Stimulated activated CD8-positive, alpha-beta memory T cell treated with anti-CD3 and anti-CD28 coated beads, Interleukin-7, amount 100 ng/mL, for 1 hour (primary cell): ENCODE measurements around the gene ZNF628.
A peak's percentile ranks its signal among the peaks of the same experiment; 100 is the strongest.

ENCODE experiments used
- DNase-seq, 2 donors: peaks; one replicate each; pipeline ENCODE4 v3.0.0-alpha.2; 2020; ENCODE audit warnings: low read depth in 2 of 2

The ZNF628 gene

GRCh38 chr19:55465460-55466240 is 10.8 kb upstream of the ZNF628 start:
- DNase-seq = no peak

GRCh38 chr19:55466241-55466614 is 10.2 kb upstream of the ZNF628 start:
- no peak for DNase-seq

DNA sequence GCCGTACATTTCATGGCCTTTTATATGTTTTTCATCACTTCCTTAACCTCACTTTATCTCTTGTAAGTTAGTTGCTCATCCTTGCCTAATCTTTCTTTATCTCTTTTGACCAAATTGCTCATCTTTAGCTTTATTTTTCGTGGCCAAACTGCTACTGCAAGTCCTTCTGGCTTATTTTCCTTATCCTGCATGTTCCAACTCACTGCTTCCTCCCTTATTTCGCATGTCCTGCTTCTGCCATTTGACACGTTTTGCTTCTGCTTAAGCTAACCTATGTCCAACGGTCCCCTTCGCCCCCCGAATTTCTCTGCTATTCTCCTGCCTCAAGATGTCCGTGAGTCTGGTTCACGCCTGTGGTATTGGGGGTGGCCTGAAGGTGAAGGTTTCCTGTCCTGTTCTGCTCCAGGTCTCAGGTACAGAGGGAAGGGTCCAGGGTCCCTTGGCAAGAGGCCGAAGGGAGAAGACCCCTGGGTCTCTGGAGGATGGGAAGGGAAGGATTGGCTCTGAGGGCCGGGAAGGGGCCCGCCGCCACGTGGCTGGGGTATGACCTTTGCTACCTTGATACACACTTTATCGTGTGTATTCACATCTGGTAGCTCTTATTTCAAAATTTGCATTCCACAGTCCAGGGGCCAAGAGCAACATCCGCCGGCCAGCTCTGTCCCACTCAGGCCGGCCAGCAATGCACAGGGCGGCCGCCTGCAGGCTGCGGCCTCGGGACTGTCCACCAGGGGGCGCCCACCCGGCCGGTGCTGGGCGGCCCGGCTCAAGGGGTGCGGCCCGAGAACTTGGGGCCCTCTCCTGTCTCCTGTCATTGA is 9.0 kb upstream of the ZNF628 start:
- DNase-seq = peak; percentile 46 to 55

DNA sequence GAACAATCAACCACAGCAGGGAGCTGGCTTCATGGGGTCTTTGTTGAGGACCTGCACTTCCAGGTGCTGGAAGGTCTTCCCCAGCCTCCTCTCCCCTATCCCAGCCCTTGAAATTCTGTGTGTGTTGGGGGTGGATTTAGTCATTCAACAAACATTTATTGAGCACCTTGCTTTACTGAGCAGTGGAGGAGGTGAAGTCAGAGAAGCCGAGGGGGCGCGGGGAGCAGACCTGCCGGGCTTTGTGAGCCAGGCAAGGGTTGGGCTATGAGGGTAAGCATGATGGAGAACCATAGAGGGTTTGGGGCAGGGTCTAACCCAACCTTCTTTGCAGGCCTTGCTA is 8.4 kb upstream of the ZNF628 start:
- no peak for DNase-seq

DNA sequence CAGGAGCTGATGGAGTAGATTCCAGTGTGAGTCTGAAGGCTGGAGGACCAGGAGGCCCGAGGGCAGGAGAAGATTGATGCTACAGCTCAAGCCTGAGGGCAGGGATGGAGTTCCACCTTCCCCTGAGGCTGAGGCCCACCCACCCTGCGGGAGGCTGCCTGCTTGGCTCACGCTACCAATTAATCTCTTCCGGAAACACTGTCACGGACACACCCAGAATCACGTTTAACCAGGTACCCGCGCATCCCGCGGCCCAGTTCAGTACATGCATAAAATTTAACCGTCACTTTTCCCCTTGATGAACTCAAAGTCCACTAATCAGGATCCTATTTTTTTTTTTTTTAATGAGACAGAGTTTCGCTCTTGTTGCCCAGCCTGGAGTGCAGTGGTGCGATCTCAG is 5.2 kb upstream of the ZNF628 start:
- no peak for DNase-seq

DNA sequence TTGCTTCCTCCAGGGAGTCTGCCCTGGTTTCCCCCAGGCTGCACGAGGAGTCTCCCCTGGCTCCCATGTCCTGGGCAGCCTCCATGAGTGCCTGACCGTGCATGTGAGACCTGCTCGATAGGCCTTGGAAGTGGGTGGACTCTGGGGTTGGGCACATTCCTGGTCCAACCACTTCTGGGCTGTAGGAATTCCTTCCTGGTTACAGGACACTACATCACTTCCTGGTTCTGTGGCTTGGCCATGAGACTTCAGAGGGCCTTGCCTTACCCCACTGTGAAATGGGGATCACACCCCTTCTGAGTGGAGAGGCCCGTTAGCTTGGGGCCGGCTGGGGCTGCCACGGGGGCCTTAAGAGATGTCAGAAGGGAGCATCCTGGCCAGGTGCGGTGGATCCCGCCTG is 4.0 kb upstream of the ZNF628 start:
- no peak for DNase-seq

DNA sequence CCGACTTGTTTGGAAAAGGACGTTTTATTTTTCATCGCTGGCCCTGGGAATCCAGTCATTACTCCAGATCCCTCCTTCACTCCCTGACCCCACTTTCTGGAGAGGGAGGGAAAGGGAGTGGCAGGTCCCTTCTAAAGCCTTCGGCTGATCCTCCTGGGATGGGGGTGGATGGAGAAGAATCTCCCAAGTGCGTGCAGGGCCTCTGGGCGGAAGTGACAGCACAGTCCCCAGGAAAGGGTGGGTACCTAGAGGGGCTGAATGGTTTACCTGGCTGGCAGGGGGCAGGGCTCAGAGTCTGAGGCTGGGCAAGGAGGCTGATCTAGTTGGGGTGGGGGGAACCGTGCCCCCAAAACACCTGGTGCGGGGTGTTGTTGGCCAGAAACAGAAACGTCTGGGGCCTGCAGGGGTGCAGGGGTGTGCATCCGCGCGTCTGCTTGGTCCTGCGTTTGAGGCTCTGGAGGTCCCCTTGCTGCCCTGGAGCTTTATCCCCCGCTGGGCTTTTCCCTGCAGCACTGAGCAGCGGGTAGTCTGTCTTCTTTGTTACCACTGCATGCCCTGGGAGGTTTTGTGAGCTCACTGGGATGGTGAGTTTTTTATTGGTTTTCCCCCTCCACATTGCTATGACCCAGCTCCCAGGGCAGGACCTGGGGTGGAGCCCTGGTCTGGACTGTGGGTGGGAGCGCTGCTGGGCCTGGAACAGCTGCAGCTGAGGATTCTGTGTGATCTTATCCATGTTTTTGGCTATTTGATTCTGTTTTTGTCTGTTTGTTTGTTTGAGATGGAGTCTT is 3.0 kb upstream of the ZNF628 start:
- DNase-seq = no peak

DNA sequence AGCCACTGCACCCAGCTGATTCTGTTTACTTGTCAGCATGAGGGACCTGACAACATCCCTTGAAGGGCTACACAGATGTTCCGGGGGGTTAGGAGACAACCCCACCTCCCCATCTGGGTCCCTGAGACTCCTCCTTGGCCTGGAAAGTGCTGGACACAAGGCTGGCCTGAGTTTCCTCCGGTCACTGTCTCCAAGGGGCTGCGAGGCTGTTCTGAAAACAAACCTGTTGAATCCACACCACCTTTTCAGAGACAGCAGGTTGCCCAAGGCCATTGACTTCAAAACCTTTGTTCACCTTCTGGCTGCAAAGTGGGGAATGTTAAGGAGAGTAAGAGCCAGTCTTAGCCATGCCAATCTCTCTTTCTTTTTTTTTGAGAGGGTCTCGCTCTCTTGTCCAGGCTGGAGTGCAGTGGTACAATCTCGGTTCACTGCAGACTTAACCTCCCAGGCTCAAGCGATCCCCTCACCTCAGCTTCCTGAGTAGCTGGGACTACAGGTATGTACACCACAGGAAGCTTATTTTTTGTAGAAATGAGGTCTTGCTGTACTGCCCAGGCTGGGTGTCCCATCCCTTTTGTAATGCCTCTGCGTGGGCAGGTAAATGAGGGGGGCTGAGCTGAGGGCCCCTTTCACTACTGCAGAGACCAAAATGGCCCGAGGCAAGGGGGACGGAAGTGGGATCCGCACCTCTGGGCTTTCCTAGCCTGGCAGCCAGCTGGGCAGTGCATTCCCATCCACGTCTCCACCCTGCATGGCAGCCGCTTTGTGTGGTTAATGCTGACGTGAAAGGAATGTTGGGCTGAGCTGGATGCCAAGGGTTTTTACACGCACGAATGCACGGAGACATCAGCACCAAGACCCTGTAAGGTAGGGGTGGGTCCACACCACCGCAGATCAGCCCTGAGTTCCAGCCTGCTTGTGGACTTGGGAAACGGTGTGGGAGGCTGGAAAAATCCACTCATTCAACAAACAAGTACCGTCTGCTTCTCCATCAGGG is 1.9 kb upstream of the ZNF628 start:
- no peak for DNase-seq

- DNase-seq = no peak
These were observed 1.5 kb downstream of the ZNF628 start for GRCh38 chr19:55477905-55478304.

DNA sequence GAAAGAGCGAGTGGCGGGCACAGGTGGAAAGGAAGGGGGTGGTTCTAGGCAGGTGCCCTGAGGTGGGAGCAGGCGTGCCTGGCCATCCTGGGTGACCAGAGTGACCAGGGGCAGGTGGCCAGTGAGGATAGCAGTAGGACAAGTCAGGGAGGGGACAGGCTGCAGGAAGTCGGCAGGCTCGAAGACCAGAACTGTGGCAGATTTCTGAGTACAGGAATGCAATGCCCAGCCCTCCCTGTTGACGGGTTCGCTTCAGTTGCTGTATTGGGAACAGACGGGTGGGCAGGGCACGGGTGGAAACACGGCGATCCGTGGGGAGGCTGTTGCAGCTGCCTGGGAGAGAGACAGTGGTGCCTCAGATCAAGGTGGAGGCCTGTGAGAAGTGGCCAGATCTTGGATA is 1.9 kb downstream of the ZNF628 start:
- no peak for DNase-seq

- DNase-seq = no peak
These were observed 2.6 kb downstream of the ZNF628 start for GRCh38 chr19:55479045-55479444.

DNA sequence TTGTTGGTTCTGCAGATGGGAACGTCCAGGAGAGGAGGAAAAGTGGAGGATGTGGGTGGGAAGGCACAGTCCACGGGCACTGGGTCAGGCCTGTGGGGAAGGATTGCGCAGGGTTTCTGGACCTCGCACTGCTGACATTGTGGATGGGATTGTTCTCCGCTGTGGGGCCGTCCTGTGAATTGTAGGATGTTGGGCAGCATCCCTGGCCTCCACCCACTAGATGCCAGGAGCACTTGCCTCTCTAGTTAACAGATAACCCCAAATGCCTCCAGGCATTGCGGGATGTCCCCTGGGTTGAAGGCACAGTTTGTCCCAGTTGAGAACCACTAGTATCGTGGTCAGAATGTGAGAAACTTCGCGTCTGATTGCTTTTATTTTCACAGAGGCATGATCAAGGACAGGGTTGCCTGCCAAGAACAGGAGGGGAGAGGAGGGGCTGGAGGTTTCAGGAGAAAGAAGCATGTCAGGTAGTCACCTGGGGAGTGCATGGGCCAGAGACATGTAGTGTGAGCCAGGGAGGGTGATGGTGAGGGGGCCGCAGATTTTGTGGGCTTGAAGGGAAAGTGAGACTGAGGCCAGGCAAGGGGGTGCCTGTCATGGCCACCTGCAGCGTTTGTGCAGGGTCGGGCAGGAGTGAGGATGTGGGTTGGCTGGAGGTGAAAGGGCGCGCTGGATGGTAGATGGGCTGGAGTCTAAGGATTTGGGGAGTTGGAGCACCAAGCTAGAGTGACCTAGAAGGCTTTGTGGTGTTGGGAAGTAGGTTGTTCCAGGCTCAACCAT is 3.2 kb downstream of the ZNF628 start:
- no peak for DNase-seq

- DNase-seq = no peak
These were observed 4.9 kb downstream of the ZNF628 start for GRCh38 chr19:55481148-55481793.

GRCh38 chr19:55481794-55482155 is 5.4 kb downstream of the ZNF628 start:
- DNase-seq = no peak

DNA sequence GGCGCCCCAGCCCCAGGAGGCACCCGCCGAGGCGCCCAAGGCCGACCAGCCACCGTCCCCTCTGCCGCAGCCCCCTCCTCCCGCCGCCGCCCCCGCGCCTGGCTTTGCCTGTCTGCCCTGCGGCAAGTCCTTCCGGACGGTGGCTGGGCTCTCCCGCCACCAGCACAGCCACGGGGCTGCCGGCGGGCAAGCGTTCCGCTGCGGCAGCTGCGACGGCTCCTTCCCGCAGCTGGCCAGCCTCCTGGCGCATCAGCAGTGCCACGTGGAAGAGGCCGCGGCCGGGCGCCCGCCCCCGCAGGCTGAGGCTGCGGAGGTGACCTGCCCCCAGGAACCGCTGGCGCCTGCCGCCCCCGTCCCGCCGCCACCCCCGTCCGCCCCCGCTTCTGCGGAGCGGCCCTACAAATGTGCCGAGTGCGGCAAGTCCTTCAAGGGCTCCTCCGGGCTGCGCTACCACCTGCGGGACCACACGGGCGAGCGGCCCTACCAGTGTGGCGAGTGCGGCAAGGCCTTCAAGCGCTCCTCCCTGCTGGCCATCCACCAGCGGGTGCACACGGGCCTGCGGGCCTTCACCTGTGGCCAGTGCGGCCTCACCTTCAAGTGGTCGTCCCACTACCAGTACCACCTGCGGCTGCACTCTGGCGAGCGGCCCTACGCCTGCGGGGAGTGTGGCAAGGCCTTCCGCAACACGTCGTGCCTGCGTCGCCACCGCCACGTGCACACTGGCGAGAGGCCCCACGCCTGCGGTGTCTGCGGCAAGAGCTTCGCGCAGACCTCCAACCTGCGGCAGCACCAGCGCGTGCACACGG is 5.9 kb downstream of the ZNF628 start:
- DNase-seq = no peak

DNA sequence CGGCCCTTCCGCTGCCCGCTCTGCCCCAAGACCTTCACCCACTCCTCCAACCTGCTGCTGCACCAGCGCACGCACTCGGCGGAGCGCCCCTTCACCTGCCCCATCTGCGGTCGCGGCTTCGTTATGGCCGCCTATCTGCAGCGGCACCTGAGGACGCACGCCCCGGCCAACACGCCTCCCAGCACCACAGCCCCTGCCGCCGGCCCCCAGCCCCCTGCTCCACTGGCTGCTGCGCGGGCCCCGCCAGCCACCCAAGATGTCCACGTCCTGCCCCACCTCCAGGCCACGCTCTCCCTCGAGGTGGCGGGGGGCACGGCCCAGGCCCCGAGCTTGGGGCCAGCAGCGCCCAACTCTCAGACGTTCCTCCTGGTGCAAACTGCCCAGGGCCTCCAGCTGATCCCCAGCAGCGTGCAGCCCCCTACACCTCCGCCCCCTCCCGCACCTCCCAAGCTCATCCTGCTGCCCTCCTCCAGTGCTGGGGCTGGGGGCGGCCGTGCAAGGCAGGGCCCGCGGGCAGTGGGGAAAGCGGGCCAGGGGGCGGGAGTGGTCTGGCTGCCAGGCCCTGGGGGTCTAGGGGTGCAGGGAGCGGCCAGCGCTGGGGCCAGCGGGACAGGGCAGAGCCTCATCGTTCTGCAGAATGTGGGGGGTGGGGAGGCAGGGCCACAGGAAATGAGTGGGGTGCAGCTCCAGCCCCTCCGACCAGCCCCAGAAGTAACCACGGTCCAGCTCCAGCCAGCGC is 6.7 kb downstream of the ZNF628 start:
- DNase-seq = no peak

DNA sequence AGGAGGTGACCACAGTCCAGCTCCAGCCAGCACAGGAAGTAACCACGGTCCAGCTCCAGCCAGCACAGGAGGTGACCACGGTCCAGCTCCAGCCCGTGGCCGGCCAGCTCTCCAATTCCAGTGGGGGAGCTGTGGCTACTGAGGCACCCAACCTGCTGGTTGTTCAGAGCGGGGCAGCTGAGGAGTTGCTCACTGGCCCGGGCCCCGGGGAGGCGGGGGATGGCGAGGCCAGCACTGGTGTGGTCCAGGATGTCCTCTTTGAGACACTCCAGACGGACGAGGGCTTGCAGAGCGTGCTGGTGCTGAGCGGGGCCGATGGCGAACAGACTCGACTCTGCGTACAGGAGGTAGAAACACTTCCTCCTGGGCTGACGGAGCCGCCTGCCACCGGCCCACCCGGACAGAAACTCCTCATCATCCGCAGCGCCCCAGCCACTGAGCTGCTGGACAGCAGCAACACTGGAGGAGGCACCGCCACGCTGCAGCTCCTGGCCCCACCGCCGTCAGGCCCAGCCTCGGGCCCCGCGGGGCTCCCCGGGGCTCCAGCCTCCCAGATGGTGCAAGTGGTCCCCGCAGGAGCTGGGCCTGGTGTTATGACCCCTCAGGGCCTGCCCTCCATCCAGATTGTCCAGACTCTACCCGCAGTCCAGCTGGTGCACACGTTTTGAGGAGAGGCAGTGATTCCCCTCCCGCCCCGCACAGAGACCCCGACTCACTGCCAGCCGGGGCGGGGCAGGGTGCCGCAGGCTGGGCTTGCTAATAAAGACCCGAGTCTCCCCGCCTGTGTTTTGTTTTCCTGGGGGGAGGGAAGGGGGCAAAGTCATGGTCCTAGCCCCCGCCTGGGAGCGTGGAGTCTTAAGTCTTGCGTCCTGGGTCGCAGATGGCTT is 7.5 kb downstream of the ZNF628 start:
- no peak for DNase-seq
